ENCODE measurements around the gene BLACAT1.
"Not testable (repeated sequence)": the region's sequence is repeated elsewhere in the genome, so short reads cannot be mapped to it uniquely, and the experiment has no call there.

The BLACAT1 gene

GRCh38 chr1:205492774-205493173 lies 36.9 kb upstream of the BLACAT1 start:
- Mint-ChIP-seq H3K9me3 (no peaks in the 10 kb centered on the region), H3K27ac (no peak overlapping the region), H3K4me1 (ENCODE audit: low read depth) (peaks cover 13% of the 10 kb centered on the region), H3K36me3 (ENCODE audit: low read depth) (no peaks in the 10 kb centered on the region), H3K27me3 (peaks cover 78% of the 10 kb centered on the region), H3K4me3 (no peak overlapping the region)
- intact Hi-C loops (cut with micrococcal nuclease): no loop called here

DNA sequence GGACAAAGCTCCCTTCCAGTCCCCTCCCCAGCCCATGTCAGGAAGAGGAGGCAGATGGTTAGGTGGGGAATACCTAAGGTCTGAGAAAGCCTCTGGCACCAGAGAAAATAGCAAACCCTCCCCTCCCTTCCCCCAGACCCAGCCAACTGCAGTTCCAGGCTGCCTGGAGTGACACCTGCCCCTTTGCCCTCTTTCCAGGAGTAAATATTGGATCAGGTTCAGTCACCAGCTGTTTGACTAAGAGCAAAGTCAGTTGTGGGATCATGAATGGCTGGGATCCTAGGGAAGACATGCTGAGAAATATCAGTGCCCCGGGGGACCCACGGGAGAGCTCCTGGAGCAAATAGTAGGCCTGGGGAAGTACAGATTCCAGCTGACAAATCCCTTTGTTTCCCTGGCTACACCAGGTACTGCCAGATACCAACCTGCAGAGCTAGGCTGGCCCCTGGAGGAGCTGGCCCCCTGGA lies 36.4 kb upstream of the BLACAT1 start:
- H3K4me1 Mint-ChIP-seq (ENCODE audit: low read depth): peaks cover 13% of the 10 kb centered on the region
- H3K27ac Mint-ChIP-seq: no peak overlapping the region
- H3K27me3 Mint-ChIP-seq: peaks cover 78% of the 10 kb centered on the region
- H3K9me3 Mint-ChIP-seq: no peaks in the 10 kb centered on the region
- intact Hi-C loops (cut with micrococcal nuclease): no loop called here
- no peak overlapping the region for H3K4me3 Mint-ChIP-seq
- no peaks in the 10 kb centered on the region for H3K36me3 Mint-ChIP-seq (ENCODE audit: low read depth)

DNA sequence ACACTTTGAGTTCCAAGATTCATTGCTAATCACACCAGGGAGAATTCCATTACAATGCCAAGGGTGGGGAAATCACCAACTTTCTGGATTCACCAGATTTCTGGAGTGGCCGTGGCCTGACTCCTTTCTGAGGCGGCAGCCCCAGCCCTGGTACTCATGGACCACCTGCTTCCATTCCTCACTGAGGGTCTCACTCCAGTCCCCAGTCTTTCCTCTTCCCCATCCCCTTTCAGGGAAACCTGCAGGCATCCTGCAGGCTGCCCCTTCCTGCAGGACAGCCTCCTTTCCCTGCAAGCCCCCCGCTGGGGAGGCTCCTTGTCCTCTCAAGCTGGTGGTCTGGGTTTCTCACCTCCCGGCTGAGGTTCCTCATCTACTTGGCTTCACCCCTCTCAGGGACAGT lies 35.9 kb upstream of the BLACAT1 start:
- intact Hi-C loops (cut with micrococcal nuclease): no loop called here
- Mint-ChIP-seq H3K27me3 (peaks cover 80% of the 10 kb centered on the region), H3K36me3 (ENCODE audit: low read depth) (no peaks in the 10 kb centered on the region), H3K27ac (no peak overlapping the region), H3K4me1 (ENCODE audit: low read depth) (peaks cover 13% of the 10 kb centered on the region), H3K4me3 (no peak overlapping the region), H3K9me3 (no peaks in the 10 kb centered on the region)

GRCh38 chr1:205488074-205488723 lies 32.4 kb upstream of the BLACAT1 start:
- no peak overlapping the region for H3K27ac Mint-ChIP-seq
- intact Hi-C loops (cut with micrococcal nuclease): loop anchor here (1.0 kb wide), 1 partner anchor 36 kb away; no protein-coding TSS in a partner anchor
- no peaks in the 10 kb centered on the region for H3K36me3 Mint-ChIP-seq (ENCODE audit: low read depth)
- H3K27me3 Mint-ChIP-seq: peaks cover 85% of the 10 kb centered on the region
- no peak overlapping the region for H3K4me3 Mint-ChIP-seq
- no peaks in the 10 kb centered on the region for H3K9me3 Mint-ChIP-seq
- H3K4me1 Mint-ChIP-seq (ENCODE audit: low read depth): peaks cover 5% of the 10 kb centered on the region

- H3K4me3 Mint-ChIP-seq: no peak overlapping the region
- intact Hi-C loops (cut with micrococcal nuclease): no loop called here
- no peaks in the 10 kb centered on the region for H3K9me3 Mint-ChIP-seq
- H3K27ac Mint-ChIP-seq: no peak overlapping the region
- H3K27me3 Mint-ChIP-seq: peaks cover 86% of the 10 kb centered on the region
- no peaks in the 10 kb centered on the region for H3K36me3 Mint-ChIP-seq (ENCODE audit: low read depth)
- H3K4me1 Mint-ChIP-seq (ENCODE audit: low read depth): no peaks in the 10 kb centered on the region
These were observed 30.4 kb upstream of the BLACAT1 start for GRCh38 chr1:205486258-205486657.

DNA sequence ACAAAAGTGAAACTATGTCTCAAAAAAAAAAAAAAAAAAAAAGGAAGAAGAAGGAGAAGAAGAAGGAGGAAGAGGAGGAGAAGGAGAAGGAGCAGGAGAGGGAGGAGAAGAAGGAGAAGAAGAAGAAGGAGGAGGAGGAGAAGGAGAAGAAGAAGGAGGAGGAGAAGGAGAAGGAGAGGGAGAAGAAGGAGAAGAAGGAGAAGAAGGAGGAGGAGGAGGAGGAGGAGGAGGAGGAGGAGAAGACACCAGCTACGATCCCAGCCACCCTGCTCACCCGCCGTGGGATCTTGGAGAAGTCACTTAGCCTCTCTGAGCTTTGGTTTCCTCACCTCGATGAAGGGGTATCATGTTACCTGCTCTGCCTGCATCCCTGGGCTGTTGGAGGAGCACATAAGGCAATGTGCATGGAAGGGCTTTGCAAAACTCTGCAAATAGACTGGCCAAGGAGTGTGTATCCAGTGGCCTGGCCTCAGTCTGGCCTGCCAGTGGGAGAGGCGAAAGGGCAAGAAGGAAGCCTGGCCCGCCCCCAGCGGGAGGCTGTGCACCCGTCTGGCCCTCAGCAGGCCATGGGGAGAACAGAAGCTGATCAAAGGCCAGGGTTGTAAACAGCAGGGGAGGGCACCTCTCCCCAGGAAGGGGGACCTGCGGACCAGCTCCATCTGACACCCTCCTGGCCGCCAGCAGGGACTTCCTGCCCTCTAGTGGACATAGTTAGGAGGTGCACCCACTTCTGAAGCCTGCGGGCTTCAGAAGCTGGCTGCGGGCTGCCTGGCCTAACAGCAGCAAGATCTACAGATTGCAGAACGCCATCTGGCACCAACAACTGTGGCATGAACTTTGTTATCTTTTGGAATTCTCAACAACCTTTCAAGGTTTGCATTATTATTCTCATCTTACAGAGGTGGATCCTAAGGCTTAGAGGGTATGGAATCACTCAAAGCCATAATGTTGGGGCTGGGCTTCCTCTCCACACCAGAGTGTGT lies 29.4 kb upstream of the BLACAT1 start:
- intact Hi-C loops (cut with micrococcal nuclease): loop anchor here (1.0 to 2.0 kb wide), 2 partner anchors 88 to 130 kb away; no protein-coding TSS in a partner anchor
- no peak overlapping the region for H3K27ac Mint-ChIP-seq

GRCh38 chr1:205483372-205483771 lies 27.5 kb upstream of the BLACAT1 start:
- no peak overlapping the region for H3K4me3 Mint-ChIP-seq
- H3K27ac Mint-ChIP-seq: no peak overlapping the region
- no peaks in the 10 kb centered on the region for H3K9me3 Mint-ChIP-seq
- H3K27me3 Mint-ChIP-seq: peaks cover 80% of the 10 kb centered on the region
- H3K4me1 Mint-ChIP-seq (ENCODE audit: low read depth): no peaks in the 10 kb centered on the region
- H3K36me3 Mint-ChIP-seq (ENCODE audit: low read depth): no peaks in the 10 kb centered on the region
- intact Hi-C loops (cut with micrococcal nuclease): no loop called here

More for the DNA sequence above, 29.4 kb upstream of the BLACAT1 start:
- no peaks in the 10 kb centered on the region for H3K4me1 Mint-ChIP-seq (ENCODE audit: low read depth)
- H3K9me3 Mint-ChIP-seq: no peaks in the 10 kb centered on the region
- H3K4me3 Mint-ChIP-seq: no peak overlapping the region
- peaks cover 89% of the 10 kb centered on the region for H3K27me3 Mint-ChIP-seq
- H3K36me3 Mint-ChIP-seq (ENCODE audit: low read depth): no peaks in the 10 kb centered on the region

DNA sequence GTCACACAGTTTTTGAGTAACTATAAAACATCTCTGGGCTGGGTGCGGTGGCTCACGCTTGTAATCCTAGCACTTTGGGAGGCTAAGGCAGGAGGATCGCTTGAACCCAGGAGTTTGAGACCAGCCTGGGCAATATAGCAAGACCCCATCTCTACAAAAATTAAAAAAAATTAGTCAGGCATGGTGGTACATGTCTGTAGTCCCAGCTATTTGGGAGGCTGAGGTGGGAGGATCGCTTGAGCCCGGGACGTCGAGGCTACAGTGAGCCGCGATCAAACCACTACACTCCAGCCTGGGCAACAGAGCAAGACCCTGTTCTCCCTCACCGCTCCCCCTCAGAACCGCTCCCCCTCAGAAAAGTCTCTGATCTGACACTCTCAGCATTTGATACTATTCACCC lies 26.7 kb upstream of the BLACAT1 start:
- H3K36me3 Mint-ChIP-seq (ENCODE audit: low read depth); H3K4me3 Mint-ChIP-seq; H3K27ac Mint-ChIP-seq; intact Hi-C loops (cut with micrococcal nuclease); H3K9me3 Mint-ChIP-seq; H3K4me1 Mint-ChIP-seq (ENCODE audit: low read depth): not testable (repeated sequence)
- H3K27me3 Mint-ChIP-seq: peaks cover 78% of the 10 kb centered on the region

GRCh38 chr1:205481629-205482151 lies 25.8 kb upstream of the BLACAT1 start:
- H3K9me3 Mint-ChIP-seq: no peaks in the 10 kb centered on the region
- H3K27me3 Mint-ChIP-seq: peaks cover 70% of the 10 kb centered on the region
- intact Hi-C loops (cut with micrococcal nuclease): no loop called here
- no peaks in the 10 kb centered on the region for H3K36me3 Mint-ChIP-seq (ENCODE audit: low read depth)
- H3K27ac Mint-ChIP-seq: no peak overlapping the region
- no peak overlapping the region for H3K4me3 Mint-ChIP-seq
- H3K4me1 Mint-ChIP-seq (ENCODE audit: low read depth): no peaks in the 10 kb centered on the region

GRCh38 chr1:205481218-205481617 lies 25.4 kb upstream of the BLACAT1 start:
- H3K4me3 Mint-ChIP-seq: no peak overlapping the region
- peaks cover 1% of the 10 kb centered on the region for H3K9me3 Mint-ChIP-seq
- intact Hi-C loops (cut with micrococcal nuclease): no loop called here
- no peak overlapping the region for H3K27ac Mint-ChIP-seq
- H3K27me3 Mint-ChIP-seq: peaks cover 67% of the 10 kb centered on the region
- H3K36me3 Mint-ChIP-seq (ENCODE audit: low read depth): no peaks in the 10 kb centered on the region
- H3K4me1 Mint-ChIP-seq (ENCODE audit: low read depth): no peaks in the 10 kb centered on the region

DNA sequence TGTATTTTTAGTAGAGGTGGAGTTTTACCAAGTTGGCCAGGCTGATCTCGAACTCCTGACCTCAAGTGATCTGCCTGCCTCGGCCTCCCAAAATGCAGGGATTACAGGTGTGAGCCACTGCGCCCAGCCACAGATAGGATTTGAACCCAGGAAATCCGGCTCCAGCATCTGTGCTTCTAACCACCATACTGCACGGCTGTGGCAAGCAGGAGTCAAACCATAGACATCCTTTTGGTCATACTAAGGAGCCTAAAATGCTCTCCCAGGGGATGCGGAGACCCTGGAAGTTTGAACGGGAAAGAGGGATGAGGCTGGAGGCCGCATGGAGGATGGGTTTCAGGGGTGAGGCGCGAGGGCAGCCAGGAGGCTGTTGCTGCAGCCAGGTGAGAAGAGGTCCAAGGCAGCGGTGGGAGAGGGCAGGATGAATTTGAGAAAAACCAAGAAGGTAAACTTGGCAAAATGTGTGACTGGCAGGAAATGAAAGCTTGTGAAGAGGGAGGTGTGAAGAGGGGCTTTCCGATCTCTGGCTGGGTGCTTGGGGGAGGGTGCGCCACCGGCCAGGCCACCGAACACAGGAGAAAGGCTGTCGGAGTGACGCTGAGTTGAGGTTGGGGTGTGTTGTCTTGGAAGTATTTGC lies 24.6 kb upstream of the BLACAT1 start:
- peaks cover 9% of the 10 kb centered on the region for H3K9me3 Mint-ChIP-seq
- H3K36me3 Mint-ChIP-seq (ENCODE audit: low read depth): no peaks in the 10 kb centered on the region
- no peak overlapping the region for H3K27ac Mint-ChIP-seq
- no peaks in the 10 kb centered on the region for H3K4me1 Mint-ChIP-seq (ENCODE audit: low read depth)
- H3K27me3 Mint-ChIP-seq: peaks cover 60% of the 10 kb centered on the region
- H3K4me3 Mint-ChIP-seq: no peak overlapping the region
- intact Hi-C loops (cut with micrococcal nuclease): no loop called here

- intact Hi-C loops (cut with micrococcal nuclease); H3K27ac Mint-ChIP-seq; H3K4me1 Mint-ChIP-seq (ENCODE audit: low read depth); H3K36me3 Mint-ChIP-seq (ENCODE audit: low read depth); H3K4me3 Mint-ChIP-seq: not testable (repeated sequence)
- H3K27me3 Mint-ChIP-seq: peaks cover 56% of the 10 kb centered on the region
- peaks cover 21% of the 10 kb centered on the region for H3K9me3 Mint-ChIP-seq
These were observed 23.1 kb upstream of the BLACAT1 start for GRCh38 chr1:205478985-205479384.

DNA sequence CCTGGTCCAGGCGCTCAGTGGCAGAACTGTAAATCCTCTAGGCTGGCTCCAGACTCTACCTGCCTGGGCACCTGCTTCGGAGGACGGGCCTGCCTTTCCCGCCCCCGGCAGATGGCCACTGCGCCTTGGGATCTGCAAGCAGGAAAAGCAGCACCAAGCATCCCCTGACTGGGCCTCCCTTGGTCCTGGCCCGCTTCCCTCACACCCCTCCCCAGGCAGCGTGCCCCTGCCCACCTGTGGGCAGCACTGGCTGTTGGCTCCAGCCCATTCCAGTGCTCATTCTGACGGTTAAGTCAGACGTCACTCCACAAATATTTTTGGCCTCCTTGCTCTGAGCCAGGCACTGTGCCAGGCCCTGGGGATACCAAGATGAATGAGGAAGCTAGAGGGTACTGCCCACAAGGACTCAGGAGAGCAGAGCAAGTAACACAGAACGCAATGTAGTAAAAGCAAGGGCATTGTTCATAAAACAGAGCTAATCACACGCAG lies 22.0 kb upstream of the BLACAT1 start:
- H3K27me3 Mint-ChIP-seq: peaks cover 54% of the 10 kb centered on the region
- H3K4me3 Mint-ChIP-seq: no peak overlapping the region
- no peaks in the 10 kb centered on the region for H3K4me1 Mint-ChIP-seq (ENCODE audit: low read depth)

More for the DNA sequence above, 22.0 kb upstream of the BLACAT1 start:
- Mint-ChIP-seq H3K9me3 (peaks cover 21% of the 10 kb centered on the region), H3K36me3 (ENCODE audit: low read depth) (no peaks in the 10 kb centered on the region), H3K27ac (no peak overlapping the region)
- intact Hi-C loops (cut with micrococcal nuclease): no loop called here

All from dendritic cell treated with granulocyte-macrophage colony-stimulating factor and Interleukin-4, amounts not matched to agents 40 ng/mL and 50 ng/mL, for 4 days (primary cell).